AG20443 (cell line): ENCODE results near the gene SNX13.

Experiments used
- DNase-seq: peaks from one replicate; pipeline ENCODE4 v3.0.0; 2012; ENCODE audit warnings: low spot score, mixed read lengths

SNX13 gene

GRCh38 chr7:17774716-17775288 is 165.5 kb downstream of the SNX13 start:
- no peak for DNase-seq

GRCh38 chr7:17774248-17774647 is 166.0 kb downstream of the SNX13 start:
- DNase-seq, result peak; percentile 79

- peak; percentile 76 for DNase-seq
Measured at GRCh38 chr7:17773289-17773626, 167.0 kb downstream of the SNX13 start.

- no peak for DNase-seq
Measured at GRCh38 chr7:17772581-17773288, 167.6 kb downstream of the SNX13 start.

- DNase-seq, result no peak
Measured at GRCh38 chr7:17771901-17772408, 168.3 kb downstream of the SNX13 start.

- DNase-seq, result no peak
Measured at GRCh38 chr7:17770710-17771375, 169.5 kb downstream of the SNX13 start.

GRCh38 chr7:17769918-17770317 is 170.4 kb downstream of the SNX13 start:
- DNase-seq, result peak; percentile 60

GRCh38 chr7:17758008-17758407 is 182.3 kb downstream of the SNX13 start:
- DNase-seq, result no peak

GRCh38 chr7:17746020-17746530 is 194.2 kb downstream of the SNX13 start:
- DNase-seq, result no peak

GRCh38 chr7:17745610-17746009 is 194.7 kb downstream of the SNX13 start:
- DNase-seq, result no peak

- no peak for DNase-seq
Measured at GRCh38 chr7:17743316-17743715, 197.0 kb downstream of the SNX13 start.

- DNase-seq, result no peak
Measured at GRCh38 chr7:17741426-17741825, 198.9 kb downstream of the SNX13 start.
